HepG2 (cell line): ENCODE results near the gene IFNLR1. TPM values are rescaled to one million over a fixed set of nuclear protein-coding genes. Genes with fewer than 3 reads are reported as not detected.

Source experiments
- FOXK2 ChIP-seq: fragments of 450-650 bp; IDR thresholded peaks from 2 replicates; pipeline ENCODE4 v1.6.1; 2016
- JARID2 ChIP-seq: sonication (generic); formaldehyde crosslinking; IDR thresholded peaks from 2 replicates; pipeline ENCODE4 v1.8.1; 2023; ENCODE audit warnings: missing genetic modification reagents, inconsistent platforms; ENCODE audit not compliant: insufficient replicate concordance
- MYC ChIP-seq: sonication (generic); formaldehyde crosslinking; IDR thresholded peaks from 2 replicates; pipeline ENCODE4 v1.9.0; 2021; ENCODE audit warnings: missing genetic modification reagents, borderline replicate concordance
- PHF8 ChIP-seq: sonication (generic); formaldehyde crosslinking; IDR thresholded peaks from 2 replicates; pipeline ENCODE4 v1.5.0; 2020; ENCODE audit warnings: missing genetic modification reagents
- REL ChIP-seq: sonication (generic); formaldehyde crosslinking; conservative IDR thresholded peaks from 2 replicates; pipeline ENCODE4 v1.8.0; 2022; ENCODE audit warnings: mild to moderate bottlenecking, missing genetic modification reagents, moderate library complexity
- SMAD9 ChIP-seq: sonication (generic); formaldehyde crosslinking; IDR thresholded peaks from 2 replicates; pipeline ENCODE4 v1.5.1; 2020; ENCODE audit warnings: mild to moderate bottlenecking, missing genetic modification reagents
- SNAI1 ChIP-seq: sonication (generic); formaldehyde crosslinking; IDR thresholded peaks from 2 replicates; pipeline ENCODE4 v1.5.0; 2020; ENCODE audit warnings: mild to moderate bottlenecking, missing genetic modification reagents, borderline replicate concordance
- U2AF2 ChIP-seq: fragments of 200-400 bp; formaldehyde crosslinking; IDR thresholded peaks from 2 replicates; pipeline ENCODE4 v1.6.1; 2017; ENCODE audit warnings: low read depth, mild to moderate bottlenecking, low read length
- YY1 ChIP-seq: IDR thresholded peaks from 2 replicates; pipeline ENCODE4 v1.6.1; 2011; ENCODE audit warnings: low read length, low read depth, moderate library complexity, mild to moderate bottlenecking; ENCODE audit not compliant: insufficient read depth, insufficient replicate concordance
- ZNF234 ChIP-seq: sonication (generic); formaldehyde crosslinking; conservative IDR thresholded peaks from 2 replicates; pipeline ENCODE4 v1.5.1; 2020; ENCODE audit warnings: mild to moderate bottlenecking, missing genetic modification reagents
- ZNF451 ChIP-seq: sonication (generic); formaldehyde crosslinking; IDR thresholded peaks from 2 replicates; pipeline ENCODE4 v1.5.0; 2020; ENCODE audit warnings: mild to moderate bottlenecking, missing genetic modification reagents
- ZNF619 ChIP-seq: sonication (generic); formaldehyde crosslinking; IDR thresholded peaks from 2 replicates; pipeline ENCODE4 v1.4.0; 2020; ENCODE audit warnings: mild to moderate bottlenecking, missing genetic modification reagents
- ZNF816 ChIP-seq: sonication (generic); formaldehyde crosslinking; IDR thresholded peaks from 2 replicates; pipeline ENCODE4 v1.8.0; 2022; ENCODE audit warnings: missing genetic modification reagents, mild to moderate bottlenecking, borderline replicate concordance
- polyA plus RNA-seq, 8 experiments: library from polyadenylated mRNA; depleted of rRNA in 3 of 8; stranded (reverse) in 7 of 8; unstranded in 1 of 8; fragments of >200 nt; fragmentation: Illumina TruSeq in 4 of 8; extraction: Trizol in 4 of 8; gene quantifications; 2 replicates each; pipeline versions ENCODE4 v1.2.1 to v1.2.3, GENCODE V29; 2011 to 2016; ENCODE audit warnings: low read depth in 4 of 8, missing spikeins in 1 of 8, mixed read lengths in 1 of 8; ENCODE audit not compliant: insufficient read depth in 1 of 8
- total RNA-seq, 5 experiments: library from RNA; depleted of rRNA; stranded (reverse); fragments of >200 nt; fragmentation: Illumina TruSeq; extraction: Trizol; gene quantifications; 2 replicates each; pipeline ENCODE4 v1.2.3, GENCODE V29; 2016; ENCODE audit warnings: low read depth in 1 of 5
- TF ChIP-seq, protein P1 (sequence below): sonication (generic); formaldehyde crosslinking; IDR thresholded peaks from 2 replicates; pipeline ENCODE4 v1.5.1; 2020; ENCODE audit warnings: missing genetic modification reagents, mild to moderate bottlenecking, borderline replicate concordance
- TF ChIP-seq, protein P2 (sequence below), 2 experiments: IDR thresholded peaks; 2 replicates each; pipeline ENCODE4 v1.6.1; 2011 to 2012; ENCODE audit warnings: low read length in 2 of 2, borderline replicate concordance in 1 of 2, low read depth in 1 of 2, mild to moderate bottlenecking in 1 of 2, moderate library complexity in 1 of 2
- TF ChIP-seq, protein P3 (sequence below): sonication (generic); formaldehyde crosslinking; IDR thresholded peaks from 2 replicates; pipeline ENCODE4 v1.4.0; 2020; ENCODE audit warnings: missing genetic modification reagents
- TF ChIP-seq, protein P4 (sequence below): sonication (generic); formaldehyde crosslinking; IDR thresholded peaks from 2 replicates; pipeline ENCODE4 v1.4.0; 2020; ENCODE audit warnings: missing genetic modification reagents

The IFNLR1 gene
- total and polyA plus RNA-seq, 2 of the 13 experiments (the other 11 are each of a cell fraction or from before 2014, with no cell fraction given): 3.8 to 8.5 TPM

DNA sequence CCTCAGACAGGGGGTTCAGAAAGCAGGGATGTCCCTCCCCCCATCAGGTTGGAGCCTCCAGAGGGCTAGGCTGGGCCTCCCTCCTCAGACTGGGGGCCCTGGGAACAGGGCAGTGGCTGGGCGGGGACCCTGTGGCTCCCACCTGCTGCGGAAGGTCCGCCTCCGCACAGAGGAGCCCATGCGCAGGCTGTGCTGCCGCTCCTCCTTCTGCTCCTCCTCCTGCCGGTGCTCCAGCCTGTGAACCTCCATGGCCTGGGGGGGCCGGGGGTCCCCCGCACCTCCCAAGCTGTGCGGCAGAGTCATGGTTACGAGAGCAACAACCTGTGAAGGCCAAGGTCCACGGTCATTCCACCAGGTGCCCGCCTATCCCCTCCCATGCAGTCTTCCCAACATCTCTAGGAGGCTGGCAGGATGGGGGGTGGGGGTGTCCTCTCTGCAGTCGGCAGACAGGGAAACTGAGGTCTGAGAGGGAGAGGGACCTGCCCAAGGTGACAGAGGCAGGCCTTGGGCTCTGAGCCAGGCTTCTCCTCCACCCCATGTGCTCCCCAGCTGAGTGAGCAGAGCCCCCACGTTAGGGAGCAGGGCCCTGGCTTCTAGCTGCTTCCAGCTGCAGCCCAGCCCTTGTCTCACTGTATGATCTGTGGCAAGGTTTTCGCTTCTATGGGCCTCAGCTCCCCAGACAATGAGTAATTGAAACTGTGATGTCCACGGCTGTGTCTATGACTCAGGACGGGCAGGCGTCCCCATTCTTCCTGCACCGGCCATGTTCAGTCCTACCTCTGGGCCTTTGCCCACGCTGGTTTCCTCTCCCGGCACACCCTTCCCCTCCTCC lies 78.5 kb downstream of the IFNLR1 start (continued):
- TF ChIP-seq, protein P1, sequence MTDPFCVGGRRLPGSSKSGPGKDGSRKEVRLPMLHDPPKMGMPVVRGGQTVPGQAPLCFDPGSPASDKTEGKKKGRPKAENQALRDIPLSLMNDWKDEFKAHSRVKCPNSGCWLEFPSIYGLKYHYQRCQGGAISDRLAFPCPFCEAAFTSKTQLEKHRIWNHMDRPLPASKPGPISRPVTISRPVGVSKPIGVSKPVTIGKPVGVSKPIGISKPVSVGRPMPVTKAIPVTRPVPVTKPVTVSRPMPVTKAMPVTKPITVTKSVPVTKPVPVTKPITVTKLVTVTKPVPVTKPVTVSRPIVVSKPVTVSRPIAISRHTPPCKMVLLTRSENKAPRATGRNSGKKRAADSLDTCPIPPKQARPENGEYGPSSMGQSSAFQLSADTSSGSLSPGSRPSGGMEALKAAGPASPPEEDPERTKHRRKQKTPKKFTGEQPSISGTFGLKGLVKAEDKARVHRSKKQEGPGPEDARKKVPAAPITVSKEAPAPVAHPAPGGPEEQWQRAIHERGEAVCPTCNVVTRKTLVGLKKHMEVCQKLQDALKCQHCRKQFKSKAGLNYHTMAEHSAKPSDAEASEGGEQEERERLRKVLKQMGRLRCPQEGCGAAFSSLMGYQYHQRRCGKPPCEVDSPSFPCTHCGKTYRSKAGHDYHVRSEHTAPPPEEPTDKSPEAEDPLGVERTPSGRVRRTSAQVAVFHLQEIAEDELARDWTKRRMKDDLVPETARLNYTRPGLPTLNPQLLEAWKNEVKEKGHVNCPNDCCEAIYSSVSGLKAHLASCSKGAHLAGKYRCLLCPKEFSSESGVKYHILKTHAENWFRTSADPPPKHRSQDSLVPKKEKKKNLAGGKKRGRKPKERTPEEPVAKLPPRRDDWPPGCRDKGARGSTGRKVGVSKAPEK (CRISPR knock-in tag): peak; percentile 86; the same call in 1 of the 2 replicates
- peak; percentile 64 for TF ChIP-seq YY1
- no peak for TF ChIP-seq U2AF2
- peak; percentile 40; the same call in 1 of the 2 replicates for TF ChIP-seq PHF8 (CRISPR knock-in tag)
- TF ChIP-seq FOXK2: no peak
- TF ChIP-seq, protein P2, sequence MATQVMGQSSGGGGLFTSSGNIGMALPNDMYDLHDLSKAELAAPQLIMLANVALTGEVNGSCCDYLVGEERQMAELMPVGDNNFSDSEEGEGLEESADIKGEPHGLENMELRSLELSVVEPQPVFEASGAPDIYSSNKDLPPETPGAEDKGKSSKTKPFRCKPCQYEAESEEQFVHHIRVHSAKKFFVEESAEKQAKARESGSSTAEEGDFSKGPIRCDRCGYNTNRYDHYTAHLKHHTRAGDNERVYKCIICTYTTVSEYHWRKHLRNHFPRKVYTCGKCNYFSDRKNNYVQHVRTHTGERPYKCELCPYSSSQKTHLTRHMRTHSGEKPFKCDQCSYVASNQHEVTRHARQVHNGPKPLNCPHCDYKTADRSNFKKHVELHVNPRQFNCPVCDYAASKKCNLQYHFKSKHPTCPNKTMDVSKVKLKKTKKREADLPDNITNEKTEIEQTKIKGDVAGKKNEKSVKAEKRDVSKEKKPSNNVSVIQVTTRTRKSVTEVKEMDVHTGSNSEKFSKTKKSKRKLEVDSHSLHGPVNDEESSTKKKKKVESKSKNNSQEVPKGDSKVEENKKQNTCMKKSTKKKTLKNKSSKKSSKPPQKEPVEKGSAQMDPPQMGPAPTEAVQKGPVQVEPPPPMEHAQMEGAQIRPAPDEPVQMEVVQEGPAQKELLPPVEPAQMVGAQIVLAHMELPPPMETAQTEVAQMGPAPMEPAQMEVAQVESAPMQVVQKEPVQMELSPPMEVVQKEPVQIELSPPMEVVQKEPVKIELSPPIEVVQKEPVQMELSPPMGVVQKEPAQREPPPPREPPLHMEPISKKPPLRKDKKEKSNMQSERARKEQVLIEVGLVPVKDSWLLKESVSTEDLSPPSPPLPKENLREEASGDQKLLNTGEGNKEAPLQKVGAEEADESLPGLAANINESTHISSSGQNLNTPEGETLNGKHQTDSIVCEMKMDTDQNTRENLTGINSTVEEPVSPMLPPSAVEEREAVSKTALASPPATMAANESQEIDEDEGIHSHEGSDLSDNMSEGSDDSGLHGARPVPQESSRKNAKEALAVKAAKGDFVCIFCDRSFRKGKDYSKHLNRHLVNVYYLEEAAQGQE (IDR thresholded peaks at IDR 0.05; ENCODE audit: borderline replicate concordance in 1 of 2, low read depth in 1 of 2, low read length in 2 of 2): no peak
- TF ChIP-seq, protein P3, sequence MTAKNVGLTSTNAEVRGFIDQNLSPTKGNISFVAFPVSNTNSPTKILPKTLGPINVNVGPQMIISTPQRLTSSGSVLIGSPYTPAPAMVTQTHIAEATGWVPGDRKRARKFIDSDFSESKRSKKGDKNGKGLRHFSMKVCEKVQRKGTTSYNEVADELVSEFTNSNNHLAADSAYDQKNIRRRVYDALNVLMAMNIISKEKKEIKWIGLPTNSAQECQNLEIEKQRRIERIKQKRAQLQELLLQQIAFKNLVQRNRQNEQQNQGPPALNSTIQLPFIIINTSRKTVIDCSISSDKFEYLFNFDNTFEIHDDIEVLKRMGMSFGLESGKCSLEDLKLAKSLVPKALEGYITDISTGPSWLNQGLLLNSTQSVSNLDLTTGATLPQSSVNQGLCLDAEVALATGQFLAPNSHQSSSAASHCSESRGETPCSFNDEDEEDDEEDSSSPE (CRISPR knock-in tag): 0 out of 2 replicates have a peak, but pooled peaks have one; percentile 42
- TF ChIP-seq REL (CRISPR knock-in tag): no peak
- TF ChIP-seq JARID2 (CRISPR knock-in tag): no peak
- TF ChIP-seq ZNF619: no peak
- peak; percentile 68; the same call in 1 of the 2 replicates for TF ChIP-seq ZNF451
- TF ChIP-seq, protein P4, sequence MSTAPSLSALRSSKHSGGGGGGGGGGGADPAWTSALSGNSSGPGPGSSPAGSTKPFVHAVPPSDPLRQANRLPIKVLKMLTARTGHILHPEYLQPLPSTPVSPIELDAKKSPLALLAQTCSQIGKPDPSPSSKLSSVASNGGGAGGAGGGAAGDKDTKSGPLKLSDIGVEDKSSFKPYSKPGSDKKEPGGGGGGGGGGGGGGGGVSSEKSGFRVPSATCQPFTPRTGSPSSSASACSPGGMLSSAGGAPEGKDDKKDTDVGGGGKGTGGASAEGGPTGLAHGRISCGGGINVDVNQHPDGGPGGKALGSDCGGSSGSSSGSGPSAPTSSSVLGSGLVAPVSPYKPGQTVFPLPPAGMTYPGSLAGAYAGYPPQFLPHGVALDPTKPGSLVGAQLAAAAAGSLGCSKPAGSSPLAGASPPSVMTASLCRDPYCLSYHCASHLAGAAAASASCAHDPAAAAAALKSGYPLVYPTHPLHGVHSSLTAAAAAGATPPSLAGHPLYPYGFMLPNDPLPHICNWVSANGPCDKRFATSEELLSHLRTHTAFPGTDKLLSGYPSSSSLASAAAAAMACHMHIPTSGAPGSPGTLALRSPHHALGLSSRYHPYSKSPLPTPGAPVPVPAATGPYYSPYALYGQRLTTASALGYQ (CRISPR knock-in tag): no peak; the same call in 1 of the 2 replicates
- TF ChIP-seq SNAI1 (CRISPR knock-in tag): no peak
- TF ChIP-seq MYC: peak; percentile 40; the same call in 1 of the 2 replicates
- TF ChIP-seq ZNF234: no peak
- TF ChIP-seq SMAD9 (CRISPR knock-in tag): no peak
- TF ChIP-seq ZNF816: no peak
